Measurements from ENCODE around the gene CTNND2. TPM values are rescaled to one million over a fixed set of nuclear protein-coding genes. Genes with fewer than 3 reads are reported as not detected.

The CTNND2 gene
- total RNA-seq, 1 experiment from 2014 or later, result 7.0 TPM

GRCh38 chr5:10975945-10976344 lies 928.3 kb downstream of the CTNND2 start:
- H3K27ac ChIP-seq (ENCODE audit: insufficient read length, low read depth, low read length), result no peak overlapping the region
- H4K5ac ChIP-seq (ENCODE audit: insufficient read length, low read depth, low read length), result no peak overlapping the region
- no peak overlapping the region for H3K9ac ChIP-seq (ENCODE audit: extremely low read depth, insufficient read length, low read length)
- H3T11ph ChIP-seq (ENCODE audit: low read length), result no peak overlapping the region
- Mint-ChIP-seq H3K27ac (no peak overlapping the region), H3K4me3 (no peak overlapping the region), H3K9me3 (no peaks in the 10 kb centered on the region), H3K36me3 (ENCODE audit: insufficient read depth in 1 of 3, low read depth in 3 of 3) (no peaks in the 10 kb centered on the region), H3K4me1 (no peaks in the 10 kb centered on the region), H3K27me3 (ENCODE audit: low read depth) (no peaks in the 10 kb centered on the region; the same call in 1 of the 2 replicates)
- no peaks in the 10 kb centered on the region for H4K20me1 ChIP-seq (ENCODE audit: control insufficient read depth, insufficient read depth, insufficient read length)
- H3K23ac ChIP-seq (ENCODE audit: insufficient read length, low read depth, low read length), result no peak overlapping the region
- no peaks in the 10 kb centered on the region for H3K4me1 ChIP-seq (ENCODE audit: insufficient read depth, low read length)
- no peaks in the 10 kb centered on the region for H3K27me3 ChIP-seq (ENCODE audit: insufficient read depth, low read length)
- no peaks in the 10 kb centered on the region for H3K23me2 ChIP-seq (ENCODE audit: insufficient read length, low read depth, low read length, poor library complexity, severe bottlenecking)
- TF ChIP-seq, protein P1, sequence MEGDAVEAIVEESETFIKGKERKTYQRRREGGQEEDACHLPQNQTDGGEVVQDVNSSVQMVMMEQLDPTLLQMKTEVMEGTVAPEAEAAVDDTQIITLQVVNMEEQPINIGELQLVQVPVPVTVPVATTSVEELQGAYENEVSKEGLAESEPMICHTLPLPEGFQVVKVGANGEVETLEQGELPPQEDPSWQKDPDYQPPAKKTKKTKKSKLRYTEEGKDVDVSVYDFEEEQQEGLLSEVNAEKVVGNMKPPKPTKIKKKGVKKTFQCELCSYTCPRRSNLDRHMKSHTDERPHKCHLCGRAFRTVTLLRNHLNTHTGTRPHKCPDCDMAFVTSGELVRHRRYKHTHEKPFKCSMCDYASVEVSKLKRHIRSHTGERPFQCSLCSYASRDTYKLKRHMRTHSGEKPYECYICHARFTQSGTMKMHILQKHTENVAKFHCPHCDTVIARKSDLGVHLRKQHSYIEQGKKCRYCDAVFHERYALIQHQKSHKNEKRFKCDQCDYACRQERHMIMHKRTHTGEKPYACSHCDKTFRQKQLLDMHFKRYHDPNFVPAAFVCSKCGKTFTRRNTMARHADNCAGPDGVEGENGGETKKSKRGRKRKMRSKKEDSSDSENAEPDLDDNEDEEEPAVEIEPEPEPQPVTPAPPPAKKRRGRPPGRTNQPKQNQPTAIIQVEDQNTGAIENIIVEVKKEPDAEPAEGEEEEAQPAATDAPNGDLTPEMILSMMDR (conservative IDR thresholded peaks at IDR 0.05), result no peak
- no peak overlapping the region for H4K8ac ChIP-seq (replicated peaks; ENCODE audit: insufficient read length, low read depth, low read length)
- H2BK120ac ChIP-seq (ENCODE audit: low read depth, low read length, poor library complexity, severe bottlenecking), result no peak overlapping the region
- no CpG with 5 or more reads among the region's 4 CpGs for WGBS (ENCODE audit: extremely low coverage, insufficient read length, low lambda C conversion rate)
- H2AFZ ChIP-seq (ENCODE audit: low read length), result no peak overlapping the region
- no peak overlapping the region for H3K56ac ChIP-seq (ENCODE audit: insufficient read length, low read depth, low read length)
- DNase-seq, result no peak
- H2BK20ac ChIP-seq (ENCODE audit: low read depth, low read length, poor library complexity, severe bottlenecking), result no peak overlapping the region
- H3K79me2 ChIP-seq (ENCODE audit: insufficient read depth, low read length), result no peaks in the 10 kb centered on the region
- H4K91ac ChIP-seq (ENCODE audit: insufficient read length, low read depth, low read length), result no peak overlapping the region
- no peak overlapping the region for H3K14ac ChIP-seq (ENCODE audit: insufficient read depth, low read length)
- no peak overlapping the region for H2BK12ac ChIP-seq (ENCODE audit: insufficient read length, low read depth, low read length)
- H2AK5ac ChIP-seq (ENCODE audit: insufficient read length, low read length), result no peak overlapping the region
- H2BK15ac ChIP-seq (ENCODE audit: low read depth, low read length), result no peak overlapping the region
- no peak overlapping the region for H3K18ac ChIP-seq (ENCODE audit: insufficient read length, low read depth, low read length)
- H3K4ac ChIP-seq (ENCODE audit: low read depth, low read length), result no peak overlapping the region
- H3K4me2 ChIP-seq (ENCODE audit: insufficient read depth, insufficient read length, low read length), result no peak overlapping the region
- H2BK5ac ChIP-seq (ENCODE audit: insufficient read length, low read length), result no peak overlapping the region
- H3K9me3 ChIP-seq (ENCODE audit: control insufficient read depth, low read depth, low read length), result no peaks in the 10 kb centered on the region
- H3K79me1 ChIP-seq (ENCODE audit: insufficient read depth, low read depth, low read length, poor library complexity, severe bottlenecking), result no peaks in the 10 kb centered on the region
